Heart left ventricle (tissue), 16 donors: ENCODE results near the gene NUP35. TPM values are rescaled to one million over a fixed set of nuclear protein-coding genes. Genes with fewer than 3 reads are reported as not detected.

Experiments used
- ATAC-seq, 4 donors: fragments of 200-7000 bp; cut with Tn5 transposase; one replicate each; pipeline ENCODE4 v1.9.1; 2020 to 2022; ENCODE audit warnings: moderate library complexity in 4 of 4, mild to moderate bottlenecking in 3 of 4, moderate number of reproducible peaks in 1 of 4
- DNase-seq, 5 donors: peaks; one replicate each; pipeline ENCODE4 v3.0.0-alpha.2; 2020
- H3K27ac ChIP-seq, 12 donors: fragments of 200-600 bp; sonication (generic) in 4 of 12; one replicate each; pipeline versions ENCODE4 v1.5.0 to v1.8.0; 2016 to 2022; ENCODE audit warnings: mild to moderate bottlenecking in 2 of 12
- H3K27me3 ChIP-seq, 9 donors: fragments of 200-600 bp; sonication (generic) in 2 of 9; one replicate each; pipeline versions ENCODE4 v1.5.1 to v1.8.0; 2016 to 2022; ENCODE audit warnings: mild to moderate bottlenecking in 3 of 9
- H3K36me3 ChIP-seq, 9 donors: fragments of 200-600 bp; sonication (generic) in 2 of 9; one replicate each; pipeline versions ENCODE4 v1.5.0 to v1.8.0; 2018 to 2022; ENCODE audit warnings: mild to moderate bottlenecking in 2 of 9
- H3K4me1 ChIP-seq, 12 donors: fragments of 200-600 bp; sonication (generic) in 4 of 12; one replicate each; pipeline versions ENCODE4 v1.5.0 to v1.8.0; 2016 to 2022; ENCODE audit warnings: mild to moderate bottlenecking in 3 of 12
- H3K4me3 ChIP-seq, 12 donors: fragments of 200-600 bp; sonication (generic) in 4 of 12; one replicate each; pipeline versions ENCODE4 v1.5.0 to v1.8.0; 2017 to 2022; ENCODE audit warnings: mild to moderate bottlenecking in 9 of 12, moderate library complexity in 4 of 12
- H3K9me3 ChIP-seq, 12 donors: fragments of 200-600 bp; sonication (generic) in 4 of 12; one replicate each; pipeline versions ENCODE4 v1.5.0 to v1.8.0; 2016 to 2022; ENCODE audit warnings: mild to moderate bottlenecking in 1 of 12
- CTCF ChIP-seq, 12 donors: fragments of 200-600 bp; sonication (generic) in 4 of 12; IDR thresholded peaks; one replicate each; pipeline versions ENCODE4 v1.5.0 to v1.8.0; 2018 to 2022; ENCODE audit warnings: antibody characterized with exemption in 12 of 12, mild to moderate bottlenecking in 5 of 12
- POLR2A ChIP-seq, 2 donors: fragments of 450-650 bp; IDR thresholded peaks; one replicate each; pipeline ENCODE4 v1.6.1; 2017; ENCODE audit warnings: antibody characterized with exemption in 2 of 2, mild to moderate bottlenecking in 2 of 2, moderate library complexity in 2 of 2
- WGBS, 4 donors: extraction: QIAGEN DNeasy Blood & Tissue Kit in 2 of 4; methylation state at CpG; one replicate each; pipeline versions ENCODE4 v1.1.5 to v1.1.7; 2013 to 2018; 5-methylcytosine and 5-hydroxymethylcytosine counted together
- intact Hi-C, 10 donors: fragments of 100-400 bp; cut with DNase I; formaldehyde crosslinking; loops; one replicate each; pipeline versions ENCODE4 v1.11.1 to v1.14.2; 2022
- polyA plus RNA-seq, 2 donors: library from polyadenylated mRNA; stranded (reverse); fragments of 200-250 nt; gene quantifications; one replicate each; pipeline ENCODE4 v1.2.3, GENCODE V29; 2013
- total RNA-seq, 9 donors: library from RNA; depleted of rRNA in 2 of 9; stranded (reverse); fragments of >200 nt in 2 of 9; fragmentation: NEBNext Ultra II Directional in 3 of 9; extraction: Animal tissue kit (Norgen Biotek cat#: 25700) in 3 of 9; gene quantifications; one replicate each; pipeline versions ENCODE4 v1.1.0 to v1.2.4, GENCODE V29; 2016 to 2023
- donor health status: ischemic (EF 13 %, LVEDD 7.1; RV severe dilation, severe dysfunction).
- donor health status: healthy with polysubstance abuse.
- donor health status: DM: no; HTN: yes; CAD: no.
- donor health status: DM: no; HTN: no; CAD: no.
- donor health status: ischemic (EF 25% LVEDD 6.9; RV normal size, moderate dysfunction).
- donor health status: ischemic (EF 25% LVEDD 5.7; RV mildly dilated, moderate dysfunction).
- donor health status: healthy.
- donor health status: DM: yes; HTN: yes; CAD: no.
- donor health status: ischemic (EF 35%, LVEDD 5.7; RV mildly dilated, moderate dysfunction).
- donor health status: nonischemic (EF 11% LVEDD 7.7; RV severe dilation, severe dysfunction).
- donor health status: DM: yes; HTN: yes; CAD: no.
- donor health status: PGD.
- donor health status: ischemic (EF 29% LVEDD 5.4; RV normal size, mild dysfunction).
- donor health status: nonischemic (EF 23%, LVEDD 6.1; RV moderate dilation, normal function).

Gene NUP35
- total and polyA plus RNA-seq, 11 donors: 5.4 to 14.4 (median 8.0) TPM

GRCh38 chr2:183204397-183204796 lies 80.2 kb downstream of the NUP35 start:
- Histone ChIP-seq H3K36me3 (no peaks in the 10 kb centered on the region), H3K4me1 (peaks cover 0 to 3% (median 0%) of the 10 kb centered on the region in 12 donors), H3K9me3 (no peaks in the 10 kb centered on the region), H3K27me3 (no peaks in the 10 kb centered on the region), H3K27ac (no peak overlapping the region), H3K4me3 (no peak overlapping the region)
- intact Hi-C loops: no loop called here
- DNase-seq (no peak), ATAC-seq (no peak)
- TF ChIP-seq CTCF (IDR thresholded peaks at IDR 0.05) (no peak), POLR2A (IDR thresholded peaks at IDR 0.05) (no peak)
- 91 to 96% (median 93%) methylated on average over 1 of the region's 1 CpG for WGBS, 4 donors

GRCh38 chr2:183207110-183207509 lies 82.9 kb downstream of the NUP35 start:
- ATAC-seq (no peak), DNase-seq (no peak)
- Histone ChIP-seq H3K36me3 (no peaks in the 10 kb centered on the region), H3K27ac (no peak overlapping the region), H3K27me3 (no peaks in the 10 kb centered on the region), H3K4me3 (no peak overlapping the region), H3K4me1 (peaks cover 0 to 3% (median 0%) of the 10 kb centered on the region in 12 donors), H3K9me3 (no peaks in the 10 kb centered on the region)
- intact Hi-C loops: no loop called here
- TF ChIP-seq CTCF (IDR thresholded peaks at IDR 0.05) (no peak), POLR2A (IDR thresholded peaks at IDR 0.05) (no peak)
- WGBS, 4 donors: 73 to 87% (median 81%) methylated on average over 1 of the region's 1 CpG

GRCh38 chr2:183209395-183210028 lies 85.3 kb downstream of the NUP35 start:
- DNase-seq (no peak), ATAC-seq (no peak)
- intact Hi-C loops: no loop called here
- Histone ChIP-seq H3K4me1 (peaks cover 0 to 3% (median 0%) of the 10 kb centered on the region in 12 donors), H3K27ac (no peak overlapping the region), H3K27me3 (no peaks in the 10 kb centered on the region), H3K36me3 (no peaks in the 10 kb centered on the region), H3K9me3 (no peaks in the 10 kb centered on the region), H3K4me3 (no peak overlapping the region)
- WGBS, 4 donors: 97 to 100% (median 98%) methylated on average over 1 of the region's 1 CpG
- TF ChIP-seq CTCF (IDR thresholded peaks at IDR 0.05): no peak
- TF ChIP-seq POLR2A (IDR thresholded peaks at IDR 0.05): no peak

Other genes starting within 250 kb of the NUP35 start
- 100 to 1,000 TPM; 113 to 164 (median 138) TPM for gene NCKAP1, start 86.0 kb upstream of the NUP35 start, total RNA-seq
- gene NCKAP1, start 86.0 kb upstream of the NUP35 start, polyA plus RNA-seq: 100 to 1,000 TPM in 1 of 2 donors, 10 to 100 TPM in 1; 33.5 to 168 TPM
- 10 to 100 TPM in 4 of 9 donors, 1 to 10 TPM in 5; 4.2 to 13.4 (median 9.3) TPM for gene DUSP19, start 45.7 kb upstream of the NUP35 start, total RNA-seq
- 1 to 10 TPM; 1.5 to 4.2 TPM for gene DUSP19, start 45.7 kb upstream of the NUP35 start, polyA plus RNA-seq